ENCODE data around the gene TBC1D4. TPM values are rescaled to one million over a fixed set of nuclear protein-coding genes. Genes with fewer than 3 reads are reported as not detected.

The TBC1D4 gene
- total and polyA plus RNA-seq, 2 experiments from 2014 or later, result 18.7 to 38.2 TPM

- TF ChIP-seq ETS1 (IDR thresholded peaks at IDR 0.05) (no peak), ZNF114 (CRISPR knock-in tag; IDR thresholded peaks at IDR 0.05) (no peak), EZH2phosphoT487 (IDR thresholded peaks at IDR 0.05; ENCODE audit: unreplicated experiment) (no peak)
These were observed 81.2 kb downstream of the TBC1D4 start (continued) for GRCh38 chr13:75400775-75401174.

GRCh38 chr13:75399879-75400217 lies 82.1 kb downstream of the TBC1D4 start:
- peaks cover 40% of the 10 kb centered on the region for H3K79me2 ChIP-seq (replicated peaks; ENCODE audit: insufficient read depth)
- H3K36me3 ChIP-seq (ENCODE audit: insufficient read depth), result no peaks in the 10 kb centered on the region
- Mint-ChIP-seq H3K9me3 (peaks cover 3% of the 10 kb centered on the region; the same call in 1 of the 3 replicates), H3K36me3 (ENCODE audit: low read depth) (peaks cover 4% of the 10 kb centered on the region; the same call in 2 of the 3 replicates), H3K4me1 (peaks cover 4% of the 10 kb centered on the region; the same call in 1 of the 3 replicates), H3K4me3 (no peak overlapping the region), H3K27ac (no peak overlapping the region), H3K27me3 (ENCODE audit: insufficient read depth, low read depth, poor library complexity) (peaks cover 5% of the 10 kb centered on the region)
- no peaks in the 10 kb centered on the region for H3F3A ChIP-seq (replicated peaks; ENCODE audit: low read depth)
- no peak overlapping the region for H2AFZ ChIP-seq
- no peak overlapping the region for H3K4me3 ChIP-seq
- H3K4me1 ChIP-seq (ENCODE audit: insufficient read depth), result no peaks in the 10 kb centered on the region
- no peaks in the 10 kb centered on the region for H3K27me3 ChIP-seq (ENCODE audit: insufficient read depth)
- ATAC-seq (no peak), DNase-seq (ENCODE audit: low spot score) (no peak)
- no peaks in the 10 kb centered on the region for H3K9me2 ChIP-seq (ENCODE audit: insufficient read depth)
- H3K27ac ChIP-seq (ENCODE audit: low read depth), result no peak overlapping the region
- H3K4me2 ChIP-seq, result no peak overlapping the region
- H4K20me1 ChIP-seq (replicated peaks; ENCODE audit: insufficient read depth), result no peaks in the 10 kb centered on the region
- TF ChIP-seq CTCF (conservative IDR thresholded peaks at IDR 0.05; ENCODE audit: low read depth in 2 of 2) (no peak), ZNF331 (CRISPR knock-in tag; IDR thresholded peaks at IDR 0.05; ENCODE audit: low read depth) (no peak), EZH2 (IDR thresholded peaks at IDR 0.05; ENCODE audit: low read depth, unreplicated experiment) (no peak), EZH2phosphoT487 (IDR thresholded peaks at IDR 0.05; ENCODE audit: unreplicated experiment) (no peak), ETS1 (IDR thresholded peaks at IDR 0.05) (no peak), NANOG (IDR thresholded peaks at IDR 0.05; ENCODE audit: borderline replicate concordance) (no peak), REST (IDR thresholded peaks at IDR 0.05; ENCODE audit: unreplicated experiment) (no peak), JUNB (IDR thresholded peaks at IDR 0.05; ENCODE audit: unreplicated experiment) (no peak), POLR2AphosphoS5 (IDR thresholded peaks at IDR 0.05; ENCODE audit: low read depth) (no peak), ZNF462 (CRISPR knock-in tag; IDR thresholded peaks at IDR 0.05) (no peak), CREB1 (CRISPR knock-in tag; IDR thresholded peaks at IDR 0.05; ENCODE audit: low read depth) (no peak), ZNF114 (CRISPR knock-in tag; IDR thresholded peaks at IDR 0.05) (no peak)
